Glutamatergic neuron (in vitro differentiated cells): ENCODE measurements around the gene B4GALT6. TPM values are rescaled to one million over a fixed set of nuclear protein-coding genes. Genes with fewer than 3 reads are reported as not detected.

ENCODE experiments used
- DNase-seq: peaks from one replicate; pipeline ENCODE4 v3.0.0; 2022
- H3K27ac Mint-ChIP-seq: one replicate; pipeline ENCODE4 v1.8.0; 2020; ENCODE audit warnings: mild to moderate bottlenecking, mixed read lengths, inconsistent platforms; ENCODE audit not compliant: unreplicated experiment
- H3K27me3 Mint-ChIP-seq: one replicate; pipeline ENCODE4 v1.8.0; 2020; ENCODE audit warnings: mild to moderate bottlenecking, moderate library complexity, mixed read lengths, inconsistent platforms; ENCODE audit not compliant: unreplicated experiment
- H3K36me3 Mint-ChIP-seq: one replicate; pipeline ENCODE4 v1.8.0; 2020; ENCODE audit warnings: mild to moderate bottlenecking, mixed read lengths, inconsistent platforms; ENCODE audit not compliant: unreplicated experiment
- H3K4me1 Mint-ChIP-seq: one replicate; pipeline ENCODE4 v1.8.0; 2020; ENCODE audit warnings: mild to moderate bottlenecking, low read depth, mixed read lengths, inconsistent platforms; ENCODE audit not compliant: unreplicated experiment
- H3K4me3 Mint-ChIP-seq: one replicate; pipeline ENCODE4 v1.8.0; 2020; ENCODE audit warnings: mild to moderate bottlenecking, mixed read lengths, inconsistent platforms; ENCODE audit not compliant: unreplicated experiment
- H3K9me3 Mint-ChIP-seq: one replicate; pipeline ENCODE4 v1.8.0; 2020; ENCODE audit warnings: mild to moderate bottlenecking, moderate library complexity, mixed read lengths, inconsistent platforms; ENCODE audit not compliant: unreplicated experiment
- total RNA-seq: library from RNA; stranded (reverse); fragmentation: NEBNext Ultra II Directional; extraction: Animal tissue kit (Norgen Biotek cat#: 25700); gene quantifications from one replicate; pipeline ENCODE4 v1.2.1, GENCODE V29; 2021; ENCODE audit not compliant: unreplicated experiment
- TF ChIP-seq, protein P1 (sequence below): fragments of 200-600 bp; sonication (generic); IDR thresholded peaks from one replicate; pipeline ENCODE4 v1.5.0; 2021; ENCODE audit not compliant: partially characterized antibody, unreplicated experiment

The B4GALT6 gene
- total RNA-seq, 1 donor from 2014 or later: 16.5 TPM

DNA sequence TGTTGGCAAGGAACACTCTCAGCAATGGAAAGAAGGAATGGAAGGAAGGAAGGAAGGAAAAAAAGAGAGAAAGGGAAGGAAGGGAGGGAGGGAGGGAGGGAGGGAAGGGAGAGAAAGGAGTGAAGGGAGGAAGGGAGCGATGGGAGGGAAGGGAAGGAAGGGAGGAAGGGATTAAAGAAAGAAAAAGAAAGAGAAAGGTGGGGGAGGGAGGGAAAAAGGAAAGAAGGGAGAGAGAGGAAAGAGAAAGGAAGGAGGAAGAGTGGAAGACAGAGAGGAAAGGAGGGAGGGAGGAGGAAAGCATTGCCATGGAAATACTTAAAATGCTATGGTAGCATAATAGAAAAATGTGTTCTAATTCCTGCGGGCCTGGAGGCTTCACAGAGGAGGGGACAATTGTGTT, 70.3 kb downstream of the B4GALT6 start:
- peaks cover 11% of the 10 kb centered on the region for H3K4me1 Mint-ChIP-seq
- H3K9me3 Mint-ChIP-seq: peaks cover 1% of the 10 kb centered on the region
- H3K27me3 Mint-ChIP-seq: no peaks in the 10 kb centered on the region
- H3K4me3 Mint-ChIP-seq: no peak overlapping the region
- TF ChIP-seq, protein P1, sequence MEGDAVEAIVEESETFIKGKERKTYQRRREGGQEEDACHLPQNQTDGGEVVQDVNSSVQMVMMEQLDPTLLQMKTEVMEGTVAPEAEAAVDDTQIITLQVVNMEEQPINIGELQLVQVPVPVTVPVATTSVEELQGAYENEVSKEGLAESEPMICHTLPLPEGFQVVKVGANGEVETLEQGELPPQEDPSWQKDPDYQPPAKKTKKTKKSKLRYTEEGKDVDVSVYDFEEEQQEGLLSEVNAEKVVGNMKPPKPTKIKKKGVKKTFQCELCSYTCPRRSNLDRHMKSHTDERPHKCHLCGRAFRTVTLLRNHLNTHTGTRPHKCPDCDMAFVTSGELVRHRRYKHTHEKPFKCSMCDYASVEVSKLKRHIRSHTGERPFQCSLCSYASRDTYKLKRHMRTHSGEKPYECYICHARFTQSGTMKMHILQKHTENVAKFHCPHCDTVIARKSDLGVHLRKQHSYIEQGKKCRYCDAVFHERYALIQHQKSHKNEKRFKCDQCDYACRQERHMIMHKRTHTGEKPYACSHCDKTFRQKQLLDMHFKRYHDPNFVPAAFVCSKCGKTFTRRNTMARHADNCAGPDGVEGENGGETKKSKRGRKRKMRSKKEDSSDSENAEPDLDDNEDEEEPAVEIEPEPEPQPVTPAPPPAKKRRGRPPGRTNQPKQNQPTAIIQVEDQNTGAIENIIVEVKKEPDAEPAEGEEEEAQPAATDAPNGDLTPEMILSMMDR: no peak
- H3K27ac Mint-ChIP-seq: no peak overlapping the region
- no peaks in the 10 kb centered on the region for H3K36me3 Mint-ChIP-seq
- no peak for DNase-seq

DNA sequence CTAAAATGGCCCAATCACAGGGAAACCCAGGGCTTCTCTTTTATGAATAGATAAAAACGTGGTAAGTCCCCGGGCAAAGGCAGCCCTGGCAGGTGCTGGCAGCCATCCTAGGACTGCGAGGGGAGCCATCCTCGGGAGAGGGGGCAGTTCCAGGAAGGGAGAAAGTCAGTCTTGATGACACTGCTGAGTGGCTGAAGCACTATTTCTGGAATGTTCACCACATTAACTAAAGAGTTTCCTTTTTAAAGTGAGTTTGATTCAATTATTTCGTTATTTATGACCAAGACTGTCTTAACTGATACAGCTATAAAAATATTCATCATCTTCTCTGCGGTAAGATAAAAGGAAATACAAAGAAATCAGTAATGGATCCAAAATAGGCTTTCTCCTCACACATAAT, 72.3 kb downstream of the B4GALT6 start:
- DNase-seq: no peak
- TF ChIP-seq, protein P1: no peak
- H3K4me1 Mint-ChIP-seq: peaks cover 11% of the 10 kb centered on the region
- H3K4me3 Mint-ChIP-seq: no peak overlapping the region
- H3K36me3 Mint-ChIP-seq: no peaks in the 10 kb centered on the region
- H3K9me3 Mint-ChIP-seq: peaks cover 1% of the 10 kb centered on the region
- no peak overlapping the region for H3K27ac Mint-ChIP-seq
- no peaks in the 10 kb centered on the region for H3K27me3 Mint-ChIP-seq

DNA sequence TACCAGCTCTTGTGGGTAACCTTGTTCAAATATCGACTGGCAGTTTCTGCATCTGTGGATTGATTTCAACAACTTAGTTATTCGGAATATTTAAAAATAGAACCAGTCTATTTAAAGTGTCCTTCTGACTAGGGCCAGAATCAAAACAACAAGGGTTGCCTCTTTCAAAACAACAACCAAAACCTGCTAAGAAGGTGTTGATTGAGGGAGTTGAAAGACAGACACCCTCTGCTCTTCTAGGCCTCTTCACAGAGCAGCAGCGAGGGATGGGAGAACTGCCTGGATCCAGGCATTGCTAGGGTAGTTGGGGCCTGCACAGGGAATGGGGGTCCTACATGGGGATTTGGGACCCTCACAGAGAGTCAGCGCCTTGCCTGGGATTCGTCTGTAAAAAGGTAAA, 72.9 kb downstream of the B4GALT6 start:
- peaks cover 11% of the 10 kb centered on the region for H3K4me1 Mint-ChIP-seq
- TF ChIP-seq, protein P1: no peak
- H3K27me3 Mint-ChIP-seq: no peaks in the 10 kb centered on the region
- no peaks in the 10 kb centered on the region for H3K36me3 Mint-ChIP-seq
- no peaks in the 10 kb centered on the region for H3K9me3 Mint-ChIP-seq
- no peak overlapping the region for H3K4me3 Mint-ChIP-seq
- H3K27ac Mint-ChIP-seq: no peak overlapping the region
- DNase-seq: no peak

DNA sequence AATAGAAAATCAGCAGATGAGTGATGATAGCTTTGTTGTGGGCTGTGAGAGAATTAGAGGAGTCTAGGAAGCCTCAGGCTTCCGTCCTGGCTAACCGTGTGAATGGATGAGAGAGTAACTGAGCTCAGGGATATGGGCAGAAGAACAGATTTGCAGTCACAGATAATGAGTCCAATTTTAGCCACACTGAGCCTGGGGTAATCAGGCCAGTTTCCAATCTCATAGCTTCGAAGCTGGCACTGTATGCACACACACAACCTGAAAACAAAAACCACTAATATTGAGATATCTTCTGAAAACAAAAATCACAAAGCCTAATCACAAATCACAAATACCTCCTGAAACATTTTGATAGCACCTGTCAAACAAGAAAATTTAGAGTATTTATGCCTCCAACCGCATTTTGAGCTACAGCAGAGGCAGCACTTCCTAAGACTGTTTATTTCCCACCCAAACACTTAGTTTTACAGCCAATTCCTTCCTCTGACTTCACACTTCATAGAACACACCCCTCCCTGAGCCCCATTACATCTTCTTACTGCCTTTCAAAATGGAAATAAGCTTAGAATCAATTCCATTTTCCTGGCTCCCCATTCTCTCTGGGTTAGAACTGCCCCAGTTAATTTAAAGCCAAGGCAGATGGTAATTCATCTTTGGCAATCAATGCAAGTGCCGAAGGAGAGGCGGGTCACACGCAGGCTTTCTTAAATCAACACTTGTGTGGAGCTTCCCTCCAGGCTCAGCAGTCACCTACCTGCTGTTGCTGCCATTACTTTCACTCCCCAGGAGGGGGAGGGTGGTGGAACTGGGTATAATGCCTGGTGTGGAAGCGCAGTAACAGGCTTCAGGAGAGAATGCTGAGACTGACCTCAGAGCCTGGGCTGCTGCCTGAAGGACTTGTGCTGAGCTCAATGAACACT, 73.8 kb downstream of the B4GALT6 start:
- H3K4me1 Mint-ChIP-seq: peaks cover 11% of the 10 kb centered on the region
- TF ChIP-seq, protein P1: peak; percentile 66
- no peaks in the 10 kb centered on the region for H3K36me3 Mint-ChIP-seq
- peak; percentile 60 for DNase-seq
- no peaks in the 10 kb centered on the region for H3K9me3 Mint-ChIP-seq
- no peak overlapping the region for H3K27ac Mint-ChIP-seq
- no peaks in the 10 kb centered on the region for H3K27me3 Mint-ChIP-seq
- peak overlapping the region; percentile 5 for H3K4me3 Mint-ChIP-seq

DNA sequence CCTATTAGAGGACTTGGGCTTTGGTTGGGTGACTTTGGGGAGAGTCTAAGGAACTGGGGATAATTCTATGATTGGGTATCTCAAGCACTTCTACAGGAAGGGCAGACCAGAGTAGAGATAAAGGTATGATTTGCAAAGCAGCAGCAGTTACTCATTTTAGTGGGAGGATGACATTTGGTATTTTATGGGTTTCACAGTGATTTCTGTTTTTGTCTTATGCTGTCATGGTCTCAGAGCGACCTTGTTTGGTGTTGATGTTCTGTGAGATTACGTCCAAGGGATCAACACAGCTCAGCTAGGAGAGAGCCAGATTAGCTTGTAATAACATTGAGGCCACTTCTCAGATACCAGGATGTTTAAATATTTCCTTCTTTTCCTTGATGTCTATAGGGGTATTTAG, 74.5 kb downstream of the B4GALT6 start:
- Mint-ChIP-seq H3K27ac (no peak overlapping the region), H3K4me1 (peaks cover 11% of the 10 kb centered on the region), H3K9me3 (no peaks in the 10 kb centered on the region), H3K4me3 (no peak overlapping the region), H3K36me3 (no peaks in the 10 kb centered on the region), H3K27me3 (no peaks in the 10 kb centered on the region)
- no peak for DNase-seq
- TF ChIP-seq, protein P1: no peak
